Stomach (tissue), 9 donors: ENCODE results near the gene REC114. TPM values are rescaled to one million over a fixed set of nuclear protein-coding genes. Genes with fewer than 3 reads are reported as not detected.
A peak's percentile ranks its signal among the peaks of the same experiment; 100 is the strongest.
"Not testable (repeated sequence)": the region's sequence is repeated elsewhere in the genome, so short reads cannot be mapped to it uniquely, and the experiment has no call there.

ENCODE experiments used
- DNase-seq, 2 donors: peaks; one replicate each; pipeline versions ENCODE4 v3.0.0 to v3.0.0-alpha.2; 2013 to 2019
- H3K27ac ChIP-seq, 5 donors: fragments of 200-600 bp in 4 of 5; sonication (generic) in 4 of 5; one replicate each; pipeline ENCODE4 v1.5.1; 2013 to 2019; ENCODE audit warnings: mild to moderate bottlenecking in 1 of 5, moderate library complexity in 1 of 5
- H3K27me3 ChIP-seq, 3 donors: fragments of 200-600 bp; sonication (generic); one replicate each; pipeline ENCODE4 v1.5.1; 2017 to 2019; ENCODE audit warnings: mixed run types in 1 of 3
- H3K36me3 ChIP-seq, 4 donors: fragments of 200-600 bp; sonication (generic); 1 replicate in 3 of 4; 2 replicates in 1 of 4; pipeline ENCODE4 v1.5.1; 2016 to 2019
- H3K4me1 ChIP-seq, 4 donors: fragments of 200-600 bp; sonication (generic); one replicate each; pipeline ENCODE4 v1.5.1; 2016 to 2019
- H3K4me3 ChIP-seq, 4 donors: fragments of 200-600 bp; sonication (generic) in 3 of 4; one replicate each; pipeline ENCODE4 v1.5.1; 2016 to 2019; ENCODE audit warnings: mild to moderate bottlenecking in 1 of 4
- H3K9me3 ChIP-seq, 4 donors: fragments of 200-600 bp; sonication (generic); one replicate each; pipeline ENCODE4 v1.5.1; 2016 to 2019
- CTCF ChIP-seq, 7 experiments: fragments of 450-650 bp in 4 of 7; fragments of 200-600 bp in 3 of 7; sonication (generic) in 3 of 7; IDR thresholded peaks; one replicate each; pipeline ENCODE4 v1.5.1; 2016 to 2019; ENCODE audit warnings: antibody characterized with exemption in 7 of 7, control low read depth in 2 of 7, mild to moderate bottlenecking in 1 of 7
- EP300 ChIP-seq: sonication (generic); formaldehyde crosslinking; IDR thresholded peaks from one replicate; pipeline ENCODE4 v1.6.1; 2017; ENCODE audit warnings: antibody characterized with exemption
- POLR2A ChIP-seq, 4 donors: fragments of 450-650 bp; IDR thresholded peaks; one replicate each; pipeline ENCODE4 v1.6.1; 2016; ENCODE audit warnings: antibody characterized with exemption in 4 of 4, control low read depth in 2 of 4, mild to moderate bottlenecking in 1 of 4, moderate library complexity in 1 of 4
- POLR2AphosphoS5 ChIP-seq, 3 donors: sonication (generic); formaldehyde crosslinking; IDR thresholded peaks; one replicate each; pipeline ENCODE4 v1.6.1; 2016; ENCODE audit warnings: antibody characterized with exemption in 3 of 3
- WGBS, 5 donors: extraction: QIAGEN DNeasy Blood & Tissue Kit in 3 of 5; methylation state at CpG; one replicate each; pipeline versions ENCODE4 v1.1.5 to v1.1.7; 2013 to 2018; 5-methylcytosine and 5-hydroxymethylcytosine counted together
- intact Hi-C: fragments of 100-400 bp; cut with DNase I; formaldehyde crosslinking; loops from one replicate; pipeline ENCODE4 v1.15.1; 2023; ENCODE audit warnings: low total_unique reads
- polyA plus RNA-seq, 3 donors: library from polyadenylated mRNA; stranded (reverse); fragments of 200-250 nt; gene quantifications; one replicate each; pipeline ENCODE4 v1.2.3, GENCODE V29; 2013
- total RNA-seq, 5 donors: library from RNA; depleted of rRNA; stranded (reverse); fragments of >200 nt; gene quantifications; one replicate each; pipeline versions ENCODE4 v1.1.0 to v1.2.3, GENCODE V29; 2014 to 2016
- donor health status: healthy with polysubstance abuse.
- donor health status: Bipolar disorder and iron deficiency.
- donor health status: healthy.

The REC114 gene
- total and polyA plus RNA-seq, 8 donors: not detected

GRCh38 chr15:73571346-73571745, 128.4 kb downstream of the REC114 start:
- no peaks in the 10 kb centered on the region for H3K27me3 ChIP-seq
- no peak overlapping the region for H3K4me3 ChIP-seq
- intact Hi-C loops: no loop called here
- TF ChIP-seq POLR2A (IDR thresholded peaks at IDR 0.05) (no peak), EP300 (no peak), POLR2AphosphoS5 (IDR thresholded peaks at IDR 0.05) (no peak), CTCF (IDR thresholded peaks at IDR 0.05) (no peak)
- peaks cover 22 to 77% (median 48%) of the 10 kb centered on the region in 4 donors for H3K4me1 ChIP-seq
- 60 to 68% (median 61%) methylated on average over 5 of the region's 5 CpGs for WGBS, 5 donors
- H3K27ac ChIP-seq: peak overlapping the region in 3 of 5 donors; percentile 15 to 47 (median 21)
- H3K36me3 ChIP-seq: peaks cover 43 to 98% (median 94%) of the 10 kb centered on the region in 4 donors
- peak in 1 of 2 donors; percentile 18 for DNase-seq
- H3K9me3 ChIP-seq: no peaks in the 10 kb centered on the region

- no peak for DNase-seq
- H3K27ac ChIP-seq: peak overlapping the region in 3 of 5 donors; percentile 34 to 61 (median 47)
- no peaks in the 10 kb centered on the region for H3K27me3 ChIP-seq
- peaks cover 22 to 71% (median 50%) of the 10 kb centered on the region in 4 donors for H3K4me1 ChIP-seq
- H3K4me3 ChIP-seq: no peak overlapping the region
- intact Hi-C loops: no loop called here
- 43 to 79% (median 59%) methylated on average over 5 of the region's 5 CpGs for WGBS, 5 donors
- no peaks in the 10 kb centered on the region for H3K9me3 ChIP-seq
- TF ChIP-seq CTCF (IDR thresholded peaks at IDR 0.05): no peak
- no peak for TF ChIP-seq POLR2A (IDR thresholded peaks at IDR 0.05)
- TF ChIP-seq POLR2AphosphoS5 (IDR thresholded peaks at IDR 0.05): no peak
- no peak for TF ChIP-seq EP300
- H3K36me3 ChIP-seq: peaks cover 43 to 97% (median 91%) of the 10 kb centered on the region in 4 donors
These were observed 129.3 kb downstream of the REC114 start for GRCh38 chr15:73572296-73572695.

- intact Hi-C loops: no loop called here
- DNase-seq: no peak
- H3K4me1 ChIP-seq: peaks cover 22 to 71% (median 48%) of the 10 kb centered on the region in 4 donors
- 68 to 86% (median 78%) methylated on average over 1 of the region's 1 CpG for WGBS, 5 donors
- no peaks in the 10 kb centered on the region for H3K9me3 ChIP-seq
- H3K4me3 ChIP-seq: no peak overlapping the region
- H3K36me3 ChIP-seq: peaks cover 39 to 93% (median 87%) of the 10 kb centered on the region in 4 donors
- H3K27me3 ChIP-seq: no peaks in the 10 kb centered on the region
- H3K27ac ChIP-seq: peak overlapping the region; percentile 0 to 61 (median 47)
- TF ChIP-seq POLR2A (IDR thresholded peaks at IDR 0.05) (no peak), CTCF (IDR thresholded peaks at IDR 0.05) (no peak), POLR2AphosphoS5 (IDR thresholded peaks at IDR 0.05) (no peak), EP300 (no peak)
These were observed 130.1 kb downstream of the REC114 start for GRCh38 chr15:73573037-73573436.

GRCh38 chr15:73573572-73573971, 130.6 kb downstream of the REC114 start:
- no peak overlapping the region for H3K4me3 ChIP-seq
- H3K4me1 ChIP-seq: peaks cover 22 to 71% (median 48%) of the 10 kb centered on the region in 4 donors
- no peak for TF ChIP-seq POLR2AphosphoS5 (IDR thresholded peaks at IDR 0.05)
- 61 to 71% (median 66%) methylated on average over 9 of the region's 9 CpGs for whole genome bisulfite sequencing, 5 donors
- peak overlapping the region in 4 of 5 donors; percentile 0 to 61 (median 40) for H3K27ac ChIP-seq
- H3K9me3 ChIP-seq: no peaks in the 10 kb centered on the region
- no peaks in the 10 kb centered on the region for H3K27me3 ChIP-seq
- peaks cover 34 to 93% (median 85%) of the 10 kb centered on the region in 4 donors for H3K36me3 ChIP-seq
- peak in 1 of 2 donors; percentile 60 for DNase-seq
- intact Hi-C loops: no loop called here

- H3K36me3 ChIP-seq: peaks cover 14 to 88% (median 78%) of the 10 kb centered on the region in 4 donors
- TF ChIP-seq POLR2AphosphoS5 (IDR thresholded peaks at IDR 0.05): peak in 2 of 3 donors; percentile 27 to 36
- TF ChIP-seq CTCF (IDR thresholded peaks at IDR 0.05): no peak
- intact Hi-C loops: no loop called here
- H3K4me3 ChIP-seq: no peak overlapping the region
- H3K4me1 ChIP-seq: peaks cover 19 to 66% (median 43%) of the 10 kb centered on the region in 4 donors
- H3K27me3 ChIP-seq: no peaks in the 10 kb centered on the region
- DNase-seq: peak in 1 of 2 donors; percentile 78
- H3K9me3 ChIP-seq: no peaks in the 10 kb centered on the region
- H3K27ac ChIP-seq: peak overlapping the region; percentile 26 to 55 (median 48)
- WGBS, 5 donors: 53 to 62% (median 56%) methylated on average over 3 of the region's 3 CpGs
These were observed 132.8 kb downstream of the REC114 start for GRCh38 chr15:73575636-73576247.

GRCh38 chr15:73577593-73577992, 134.6 kb downstream of the REC114 start:
- H3K36me3 ChIP-seq: peaks cover 19 to 88% (median 78%) of the 10 kb centered on the region in 4 donors
- H3K27ac ChIP-seq, H3K9me3 ChIP-seq, DNase-seq, H3K27me3 ChIP-seq, intact Hi-C loops, H3K4me3 ChIP-seq: not testable (repeated sequence)
- peaks cover 7 to 48% (median 27%) of the 10 kb centered on the region in 4 donors for H3K4me1 ChIP-seq
